ENCODE measurements around the gene ETS1.

GRCh38 chr11:128415539-128415938, 171.8 kb downstream of the ETS1 start:
- no peak for TF ChIP-seq MAZ (IDR thresholded peaks at IDR 0.05; ENCODE audit: borderline replicate concordance, low read depth, low read length)
- TF ChIP-seq, protein P1, sequence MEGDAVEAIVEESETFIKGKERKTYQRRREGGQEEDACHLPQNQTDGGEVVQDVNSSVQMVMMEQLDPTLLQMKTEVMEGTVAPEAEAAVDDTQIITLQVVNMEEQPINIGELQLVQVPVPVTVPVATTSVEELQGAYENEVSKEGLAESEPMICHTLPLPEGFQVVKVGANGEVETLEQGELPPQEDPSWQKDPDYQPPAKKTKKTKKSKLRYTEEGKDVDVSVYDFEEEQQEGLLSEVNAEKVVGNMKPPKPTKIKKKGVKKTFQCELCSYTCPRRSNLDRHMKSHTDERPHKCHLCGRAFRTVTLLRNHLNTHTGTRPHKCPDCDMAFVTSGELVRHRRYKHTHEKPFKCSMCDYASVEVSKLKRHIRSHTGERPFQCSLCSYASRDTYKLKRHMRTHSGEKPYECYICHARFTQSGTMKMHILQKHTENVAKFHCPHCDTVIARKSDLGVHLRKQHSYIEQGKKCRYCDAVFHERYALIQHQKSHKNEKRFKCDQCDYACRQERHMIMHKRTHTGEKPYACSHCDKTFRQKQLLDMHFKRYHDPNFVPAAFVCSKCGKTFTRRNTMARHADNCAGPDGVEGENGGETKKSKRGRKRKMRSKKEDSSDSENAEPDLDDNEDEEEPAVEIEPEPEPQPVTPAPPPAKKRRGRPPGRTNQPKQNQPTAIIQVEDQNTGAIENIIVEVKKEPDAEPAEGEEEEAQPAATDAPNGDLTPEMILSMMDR (IDR thresholded peaks at IDR 0.05): no peak

Data from A549 (cell line).